Brain microvascular endothelial cell (primary cell): ENCODE results near the gene PERP.

Experiments
- DNase-seq: peaks from one replicate; pipeline ENCODE4 v3.0.0-alpha.2; 2020
- H3K27ac ChIP-seq: fragments of 250-450 bp; sonication (Bioruptor Pico); 2 replicates; pipeline ENCODE4 v1.5.1; 2020; ENCODE audit warnings: mild to moderate bottlenecking, moderate library complexity
- H3K27me3 ChIP-seq: fragments of 250-450 bp; sonication (Bioruptor Pico); replicated peaks from 2 replicates; pipeline ENCODE4 v1.5.1; 2020; ENCODE audit warnings: mild to moderate bottlenecking
- H3K36me3 ChIP-seq: fragments of 250-450 bp; sonication (Bioruptor Pico); replicated peaks from 2 replicates; pipeline ENCODE4 v1.5.1; 2020; ENCODE audit warnings: mild to moderate bottlenecking
- H3K4me3 ChIP-seq: 2 replicates; pipeline ENCODE4 v1.5.1; 2011; ENCODE audit warnings: low read depth, mild to moderate bottlenecking, control low read depth, low read length, moderate library complexity
- in situ Hi-C: cut with HindIII; loops from 2 replicates; pipeline ENCODE4 v1.10.0; 2017; ENCODE audit warnings: low sequenced_read_pairs, low pct_ligation_motif_present
- TF ChIP-seq, protein P1 (sequence below): IDR thresholded peaks from 2 replicates; pipeline ENCODE4 v1.5.1; 2011; ENCODE audit warnings: low read depth, mild to moderate bottlenecking, moderate library complexity, low read length, control low read depth, inconsistent platforms; ENCODE audit errors: missing control alignments

PERP gene

DNA sequence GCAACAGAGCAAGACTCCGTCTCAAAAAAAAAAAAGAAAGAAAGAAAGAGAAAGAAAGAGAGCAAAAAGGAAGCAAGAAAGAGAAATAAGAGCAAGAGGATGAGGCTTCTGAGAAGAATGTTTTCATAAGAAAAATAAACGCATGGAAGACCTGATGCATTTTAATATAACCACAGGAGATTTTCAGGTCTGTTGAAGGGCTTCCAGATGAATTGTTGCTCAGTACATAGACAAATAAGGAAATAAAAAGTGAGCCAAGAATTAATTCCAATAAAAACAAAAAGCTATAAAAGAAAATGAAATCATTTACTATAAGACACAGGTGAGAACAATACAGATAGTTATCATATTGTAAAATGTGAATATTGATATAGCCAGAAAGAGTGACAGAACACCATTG lies 43.5 kb downstream of the PERP start:
- no peak for DNase-seq
- no peak overlapping the region for H3K27ac ChIP-seq
- no peaks in the 10 kb centered on the region for H3K27me3 ChIP-seq
- no peak overlapping the region for H3K4me3 ChIP-seq
- H3K36me3 ChIP-seq = no peaks in the 10 kb centered on the region
- TF ChIP-seq, protein P1, sequence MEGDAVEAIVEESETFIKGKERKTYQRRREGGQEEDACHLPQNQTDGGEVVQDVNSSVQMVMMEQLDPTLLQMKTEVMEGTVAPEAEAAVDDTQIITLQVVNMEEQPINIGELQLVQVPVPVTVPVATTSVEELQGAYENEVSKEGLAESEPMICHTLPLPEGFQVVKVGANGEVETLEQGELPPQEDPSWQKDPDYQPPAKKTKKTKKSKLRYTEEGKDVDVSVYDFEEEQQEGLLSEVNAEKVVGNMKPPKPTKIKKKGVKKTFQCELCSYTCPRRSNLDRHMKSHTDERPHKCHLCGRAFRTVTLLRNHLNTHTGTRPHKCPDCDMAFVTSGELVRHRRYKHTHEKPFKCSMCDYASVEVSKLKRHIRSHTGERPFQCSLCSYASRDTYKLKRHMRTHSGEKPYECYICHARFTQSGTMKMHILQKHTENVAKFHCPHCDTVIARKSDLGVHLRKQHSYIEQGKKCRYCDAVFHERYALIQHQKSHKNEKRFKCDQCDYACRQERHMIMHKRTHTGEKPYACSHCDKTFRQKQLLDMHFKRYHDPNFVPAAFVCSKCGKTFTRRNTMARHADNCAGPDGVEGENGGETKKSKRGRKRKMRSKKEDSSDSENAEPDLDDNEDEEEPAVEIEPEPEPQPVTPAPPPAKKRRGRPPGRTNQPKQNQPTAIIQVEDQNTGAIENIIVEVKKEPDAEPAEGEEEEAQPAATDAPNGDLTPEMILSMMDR = no peak
- in situ Hi-C loops = no loop called here

DNA sequence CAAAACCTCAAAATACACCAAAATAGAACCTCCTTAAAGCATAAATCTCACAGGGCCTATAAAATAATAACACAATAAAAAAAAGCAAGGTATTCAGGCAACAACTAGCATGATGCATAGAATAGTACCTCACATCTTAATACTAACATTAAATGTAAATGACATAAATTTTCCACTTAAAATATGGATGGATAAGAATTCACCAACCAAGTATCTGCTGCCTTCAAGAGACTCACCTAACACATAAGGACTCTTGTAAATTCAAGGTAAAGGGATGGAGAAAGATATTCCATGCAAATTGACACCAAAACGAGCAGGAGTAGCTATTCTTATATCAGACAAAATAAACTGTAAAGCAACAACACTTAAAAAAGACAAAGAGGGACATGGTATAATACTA lies 52.2 kb downstream of the PERP start:
- no peak overlapping the region for H3K4me3 ChIP-seq
- no peak for DNase-seq
- in situ Hi-C loops = no loop called here
- TF ChIP-seq, protein P1 = no peak
- no peaks in the 10 kb centered on the region for H3K27me3 ChIP-seq
- H3K36me3 ChIP-seq = no peaks in the 10 kb centered on the region
- H3K27ac ChIP-seq = no peak overlapping the region

DNA sequence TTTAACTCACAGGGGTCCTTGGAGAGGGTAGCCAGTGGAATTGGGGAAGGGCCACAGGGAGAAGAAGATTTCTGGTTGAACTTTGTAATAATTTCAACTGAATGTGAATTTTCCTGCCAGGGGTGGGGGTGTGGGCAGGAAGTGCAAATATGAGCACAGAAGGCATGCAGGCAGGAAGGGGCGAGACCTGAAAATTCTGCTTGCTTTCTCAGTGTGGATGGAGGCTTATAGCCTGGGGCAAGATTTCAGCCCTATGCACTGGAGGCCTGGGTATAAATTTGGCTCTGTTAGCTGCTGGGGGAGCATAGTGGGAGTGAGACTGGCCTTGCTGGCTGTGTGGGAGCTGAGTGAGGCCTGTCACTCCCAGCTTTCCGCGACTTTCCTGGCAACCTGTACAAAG lies 54.4 kb downstream of the PERP start:
- H3K27ac ChIP-seq = no peak overlapping the region
- no peak overlapping the region for H3K4me3 ChIP-seq
- no peaks in the 10 kb centered on the region for H3K36me3 ChIP-seq
- in situ Hi-C loops = no loop called here
- TF ChIP-seq, protein P1 = no peak
- H3K27me3 ChIP-seq = no peaks in the 10 kb centered on the region
- DNase-seq = no peak

DNA sequence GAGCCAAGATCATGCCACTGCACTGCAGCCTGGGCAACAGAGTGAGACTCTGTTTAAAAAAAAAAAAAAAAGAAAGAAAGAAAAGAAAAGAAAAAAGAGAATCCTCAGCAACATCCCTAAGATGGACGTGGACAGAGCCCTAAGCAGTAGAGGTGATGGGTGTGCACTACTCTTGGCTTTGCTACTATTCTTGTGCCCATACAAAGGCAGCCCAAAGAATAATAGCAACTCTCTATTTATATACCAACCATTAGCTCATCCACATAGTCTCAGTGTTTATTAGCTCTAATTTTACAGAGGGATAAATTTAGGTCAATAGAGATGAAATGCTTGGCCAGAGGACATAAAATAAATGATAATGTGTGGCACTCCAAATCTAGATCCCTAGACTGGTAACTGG lies 62.2 kb downstream of the PERP start:
- H3K27ac ChIP-seq = no peak overlapping the region
- no peaks in the 10 kb centered on the region for H3K27me3 ChIP-seq
- TF ChIP-seq, protein P1 = no peak
- no peak overlapping the region for H3K4me3 ChIP-seq
- H3K36me3 ChIP-seq = no peaks in the 10 kb centered on the region
- DNase-seq = no peak
- in situ Hi-C loops = no loop called here

DNA sequence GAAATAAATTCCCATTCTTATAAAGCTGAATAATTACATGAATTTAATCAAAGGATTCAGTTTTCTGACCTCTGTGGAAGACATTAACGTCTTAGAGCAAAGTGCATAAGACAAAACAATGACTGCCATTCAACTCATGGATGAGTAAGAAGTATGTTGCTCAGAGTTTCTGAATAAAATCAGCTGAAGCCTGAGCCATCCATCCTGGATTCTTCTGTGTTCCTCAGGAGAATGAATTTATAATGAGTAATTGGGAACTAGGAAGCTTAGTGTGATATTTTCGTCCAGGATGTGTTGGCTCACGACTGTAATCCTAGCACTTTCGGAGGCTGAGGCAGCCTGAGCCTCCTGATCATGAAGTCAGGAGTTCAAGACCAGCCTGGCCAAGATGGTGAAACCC lies 62.8 kb downstream of the PERP start:
- Histone ChIP-seq H3K36me3 (no peaks in the 10 kb centered on the region), H3K27ac (no peak overlapping the region), H3K27me3 (no peaks in the 10 kb centered on the region), H3K4me3 (no peak overlapping the region)
- DNase-seq = no peak
- in situ Hi-C loops = no loop called here
- TF ChIP-seq, protein P1 = no peak
